SK-N-SH (cell line): ENCODE measurements around the gene ZDHHC11. TPM values are rescaled to one million over a fixed set of nuclear protein-coding genes. Genes with fewer than 3 reads are reported as not detected.
"Not testable (repeated sequence)": the region's sequence is repeated elsewhere in the genome, so short reads cannot be mapped to it uniquely, and the experiment has no call there.

Experiments
- CTCF ChIA-PET: fragments of 300-600, 350-600 bp; formaldehyde crosslinking; extraction: SDS; loops from one replicate; lab custom pipeline; 2021; lab: Yijun Ruan, JAX
- POLR2A ChIA-PET: fragments of 350-600 bp; sonication (Branson Sonifier 250); formaldehyde crosslinking; extraction: SDS; loops from one replicate; lab custom pipeline; 2020; ENCODE audit warnings: antibody characterized with exemption, inconsistent platforms; lab: Yijun Ruan, JAX
- DNase-seq: peaks from one replicate; pipeline ENCODE4 v3.0.0; 2012
- H2AFZ ChIP-seq: fragments of 200-600 bp; sonication (generic); 2 replicates; pipeline ENCODE4 v1.8.1; 2016; ENCODE audit warnings: antibody characterized with exemption, mild to moderate bottlenecking, low read depth
- H3F3A ChIP-seq: fragments of 200-600 bp; sonication (generic); replicated peaks from 2 replicates; pipeline ENCODE3; 2016; ENCODE audit warnings: antibody characterized with exemption, mild to moderate bottlenecking; ENCODE audit not compliant: insufficient read depth
- H3K27ac ChIP-seq, 2 experiments: fragments of 200-500 bp in 1 of 2; fragments of 200-600 bp in 1 of 2; sonication (Bioruptor generic) in 1 of 2; sonication (generic), shearing (Covaris generic) in 1 of 2; 2 replicates each; pipeline versions ENCODE4 v1.5.1 to v1.6.1; 2014 to 2016; ENCODE audit warnings: low read depth in 2 of 2, inconsistent platforms in 1 of 2, low read length in 1 of 2, mild to moderate bottlenecking in 1 of 2, mixed read lengths in 1 of 2
- H3K27me3 ChIP-seq: fragments of 200-600 bp; sonication (generic), shearing (Covaris generic); 2 replicates; pipeline ENCODE4 v1.6.1; 2016; ENCODE audit warnings: mixed run types; ENCODE audit not compliant: insufficient read depth
- H3K36me3 ChIP-seq, 2 experiments: fragments of 200-500 bp in 1 of 2; fragments of 200-600 bp in 1 of 2; sonication (Bioruptor generic) in 1 of 2; sonication (generic) in 1 of 2; replicated peaks in 1 of 2; 2 replicates each; pipeline versions ENCODE3 to v1.5.1; 2014 to 2016; ENCODE audit warnings: low read length in 1 of 2, mild to moderate bottlenecking in 1 of 2; ENCODE audit not compliant: insufficient read depth in 2 of 2, control insufficient read depth in 1 of 2
- H3K4me1 ChIP-seq, 2 experiments: fragments of 200-500 bp in 1 of 2; fragments of 200-600 bp in 1 of 2; sonication (Bioruptor generic) in 1 of 2; sonication (generic), shearing (Covaris generic) in 1 of 2; 2 replicates each; pipeline versions ENCODE4 v1.5.1 to v1.6.1; 2014 to 2016; ENCODE audit warnings: low read depth in 1 of 2, low read length in 1 of 2, mixed run types in 1 of 2; ENCODE audit not compliant: insufficient read depth in 2 of 2, control insufficient read depth in 1 of 2
- H3K4me2 ChIP-seq: fragments of 200-600 bp; sonication (generic), shearing (Covaris generic); 2 replicates; pipeline ENCODE4 v1.6.1; 2017; ENCODE audit warnings: mixed run types
- H3K4me3 ChIP-seq, 2 experiments: fragments of 200-500 bp in 1 of 2; fragments of 200-600 bp in 1 of 2; sonication (Bioruptor generic) in 1 of 2; sonication (generic), shearing (Covaris generic) in 1 of 2; 2 replicates each; pipeline versions ENCODE4 v1.5.1 to v1.8.1; 2014 to 2016; ENCODE audit warnings: low read depth in 2 of 2, inconsistent platforms in 1 of 2, low read length in 1 of 2, mild to moderate bottlenecking in 1 of 2, mixed read lengths in 1 of 2, moderate library complexity in 1 of 2
- H3K79me2 ChIP-seq: fragments of 200-600 bp; sonication (generic); 2 replicates; pipeline ENCODE4 v1.8.1; 2017; ENCODE audit warnings: mild to moderate bottlenecking; ENCODE audit not compliant: insufficient read depth
- H3K9ac ChIP-seq: fragments of 200-600 bp; sonication (generic); 2 replicates; pipeline ENCODE4 v1.6.1; 2017; ENCODE audit warnings: mixed run types
- H3K9me2 ChIP-seq: fragments of 200-600 bp; sonication (generic); 2 replicates; pipeline ENCODE4 v1.6.1; 2017; ENCODE audit warnings: mixed run types
- H3K9me3 ChIP-seq: fragments of 200-600 bp; sonication (generic); 2 replicates; pipeline ENCODE4 v1.6.1; 2017; ENCODE audit warnings: mixed run types, mild to moderate bottlenecking, moderate library complexity
- H4K20me1 ChIP-seq: fragments of 200-600 bp; sonication (generic); 2 replicates; pipeline ENCODE4 v1.6.1; 2017; ENCODE audit warnings: mild to moderate bottlenecking, mixed run types; ENCODE audit not compliant: insufficient read depth
- ELF1 ChIP-seq: IDR thresholded peaks from 2 replicates; pipeline ENCODE4 v1.4.0; 2012
- EP300 ChIP-seq, 2 experiments: IDR thresholded peaks; 2 replicates each; pipeline versions ENCODE4 v1.4.0 to v1.6.1; 2012; ENCODE audit warnings: borderline replicate concordance in 1 of 2, low read depth in 1 of 2, low read length in 1 of 2
- FOXJ3 ChIP-seq: sonication (generic); formaldehyde crosslinking; IDR thresholded peaks from 2 replicates; pipeline ENCODE4 v1.5.1; 2020; ENCODE audit warnings: mild to moderate bottlenecking, missing genetic modification reagents
- JUND ChIP-seq: IDR thresholded peaks from 2 replicates; pipeline ENCODE4 v1.4.0; 2012
- NFIC ChIP-seq: IDR thresholded peaks from 2 replicates; pipeline ENCODE4 v1.4.0; 2012; ENCODE audit warnings: borderline replicate concordance
- RCOR1 ChIP-seq: fragments of 150-350 bp; IDR thresholded peaks from 2 replicates; pipeline ENCODE4 v1.6.1; 2017; ENCODE audit warnings: antibody characterized with exemption, low read length
- RFX5 ChIP-seq: IDR thresholded peaks from 2 replicates; pipeline ENCODE4 v1.6.1; 2012; ENCODE audit warnings: mild to moderate bottlenecking, improper control_type of control experiment, low read length
- TAF1 ChIP-seq: IDR thresholded peaks from 2 replicates; pipeline ENCODE4 v1.6.1; 2012; ENCODE audit warnings: low read depth, mild to moderate bottlenecking, low read length, moderate library complexity, borderline replicate concordance
- WGBS: methylation state at CpG from one replicate; pipeline ENCODE4 v1.1.6; 2017; ENCODE audit warnings: low lambda C conversion rate; 5-methylcytosine and 5-hydroxymethylcytosine counted together
- polyA plus RNA-seq, 3 experiments: library from polyadenylated mRNA; depleted of rRNA; stranded (reverse); fragments of >200 nt; gene quantifications; 2 replicates each; pipeline ENCODE4 v1.2.3, GENCODE V29; 2012

The ZDHHC11 gene
- polyA plus RNA-seq, 1 of the 3 experiments (the other 2 are of a cell fraction) = 0.76 TPM

- H3F3A ChIP-seq, POLR2A ChIA-PET, H3K4me3 ChIP-seq, H2AFZ ChIP-seq, H3K9me2 ChIP-seq, H3K36me3 ChIP-seq, H3K9me3 ChIP-seq, H3K79me2 ChIP-seq, H3K27me3 ChIP-seq, CTCF ChIA-PET, H4K20me1 ChIP-seq, H3K9ac ChIP-seq, H3K4me2 ChIP-seq, H3K4me1 ChIP-seq, DNase-seq, H3K27ac ChIP-seq: not testable (repeated sequence)
- 38% methylated on average over 3 of the region's 9 CpGs for WGBS
Observed at GRCh38 chr5:778967-779366, 71.8 kb downstream of the ZDHHC11 start.

GRCh38 chr5:778421-778820, 72.4 kb downstream of the ZDHHC11 start:
- H3K4me2 ChIP-seq, H3F3A ChIP-seq, H2AFZ ChIP-seq, H3K79me2 ChIP-seq, H3K27me3 ChIP-seq, H3K9me2 ChIP-seq, H3K4me3 ChIP-seq, H4K20me1 ChIP-seq, H3K36me3 ChIP-seq, H3K9me3 ChIP-seq, H3K9ac ChIP-seq, H3K4me1 ChIP-seq, POLR2A ChIA-PET, H3K27ac ChIP-seq, DNase-seq, CTCF ChIA-PET: not testable (repeated sequence)
- 57% methylated on average over 5 of the region's 6 CpGs for WGBS

- no peak overlapping the region for H2AFZ ChIP-seq
- peak; percentile 41 for DNase-seq
- no peak overlapping the region for H3K27ac ChIP-seq
- H3K9me2 ChIP-seq = no peaks in the 10 kb centered on the region
- no peak overlapping the region for H3K4me3 ChIP-seq
- H3K9ac ChIP-seq = no peak overlapping the region
- no peak overlapping the region for H3K4me2 ChIP-seq
- H3K4me1 ChIP-seq = no peaks in the 10 kb centered on the region
- TF ChIP-seq TAF1 = no peak
- no peak for TF ChIP-seq ELF1
- TF ChIP-seq FOXJ3 = no peak
- TF ChIP-seq NFIC = no peak
- no peak for TF ChIP-seq JUND
- TF ChIP-seq RFX5 = no peak
- no peak for TF ChIP-seq RCOR1
- TF ChIP-seq EP300 (IDR thresholded peaks at IDR 0.05; ENCODE audit: borderline replicate concordance in 1 of 2, low read depth in 1 of 2, low read length in 1 of 2) = no peak
- CTCF ChIA-PET = no interaction called here
- POLR2A ChIA-PET = no interaction called here
- no peaks in the 10 kb centered on the region for H3K27me3 ChIP-seq
- no peaks in the 10 kb centered on the region for H3K36me3 ChIP-seq
- H3K9me3 ChIP-seq = no peaks in the 10 kb centered on the region
- no peaks in the 10 kb centered on the region for H3K79me2 ChIP-seq
- no peaks in the 10 kb centered on the region for H3F3A ChIP-seq
- no peaks in the 10 kb centered on the region for H4K20me1 ChIP-seq
- 85% methylated on average over 36 of the region's 36 CpGs for WGBS
Observed at GRCh38 chr5:777756-778161, 73.0 kb downstream of the ZDHHC11 start.
